Caki2 (cell line): ENCODE results near the gene USP13. TPM values are rescaled to one million over a fixed set of nuclear protein-coding genes. Genes with fewer than 3 reads are reported as not detected.

ENCODE experiments used
- DNase-seq: peaks from one replicate; pipeline ENCODE4 v3.0.0-alpha.2; 2015; ENCODE audit warnings: low read depth
- in situ Hi-C: cut with HindIII; loops from 2 replicates; pipeline ENCODE4 v1.10.0; 2016; ENCODE audit warnings: low sequenced_read_pairs, low pct_unique_long_range_greater_than_20kb, mixed read lengths
- total RNA-seq: library from RNA; depleted of rRNA; stranded (reverse); fragments of >200 nt; shearing (Covaris generic); gene quantifications from 2 replicates; pipeline ENCODE4 v1.2.3, GENCODE V29; 2014; ENCODE audit warnings: low replicate concordance; rRNA removed

USP13 gene
- total RNA-seq, 1 experiment from 2014 or later = 16.7 TPM

DNA sequence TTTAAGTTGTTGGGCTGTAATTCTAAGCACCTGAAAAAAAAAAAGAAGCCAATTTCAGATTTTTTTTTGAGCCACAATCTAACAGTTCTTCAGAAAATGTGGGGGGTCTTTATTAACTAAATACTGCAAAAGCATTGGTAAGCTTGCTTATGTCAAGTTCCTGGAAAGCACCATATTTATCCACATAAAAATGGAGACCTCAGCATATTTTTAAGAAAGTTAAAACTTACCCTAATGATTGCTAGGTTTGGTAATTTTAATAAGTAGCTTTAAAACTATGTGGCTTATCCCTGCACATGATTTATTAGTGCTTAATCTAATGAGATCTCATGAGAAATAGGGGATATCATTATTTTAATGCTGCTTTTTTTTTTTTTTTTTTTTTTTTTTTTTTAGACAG lies 156.8 kb downstream of the USP13 start:
- no peak for DNase-seq
- in situ Hi-C loops = no loop called here

GRCh38 chr3:179811321-179812095 lies 158.7 kb downstream of the USP13 start:
- peak; percentile 55 for DNase-seq
- in situ Hi-C loops = no loop called here

- in situ Hi-C loops = no loop called here
- DNase-seq = no peak
Measured at GRCh38 chr3:179812096-179812382, 159.2 kb downstream of the USP13 start.

DNA sequence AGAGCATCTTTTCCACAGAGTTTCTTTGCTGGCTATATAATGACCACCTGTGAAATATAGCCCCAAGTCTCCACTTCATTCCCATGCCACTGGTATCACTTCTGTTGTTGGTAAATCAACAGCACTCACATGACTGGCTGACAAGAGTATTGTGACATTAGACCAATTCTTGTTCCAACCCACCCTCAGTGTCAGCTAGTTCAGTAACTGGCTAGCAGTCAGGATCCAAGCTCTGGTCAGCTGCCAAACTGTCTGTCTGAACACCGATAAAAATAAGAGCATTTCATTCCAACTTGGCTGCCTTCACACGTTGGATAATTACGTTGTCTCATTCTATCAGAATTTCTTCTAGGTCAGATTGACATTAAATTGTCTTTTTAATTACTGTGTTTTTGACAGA lies 166.5 kb downstream of the USP13 start:
- DNase-seq = no peak
- in situ Hi-C loops = no loop called here

DNA sequence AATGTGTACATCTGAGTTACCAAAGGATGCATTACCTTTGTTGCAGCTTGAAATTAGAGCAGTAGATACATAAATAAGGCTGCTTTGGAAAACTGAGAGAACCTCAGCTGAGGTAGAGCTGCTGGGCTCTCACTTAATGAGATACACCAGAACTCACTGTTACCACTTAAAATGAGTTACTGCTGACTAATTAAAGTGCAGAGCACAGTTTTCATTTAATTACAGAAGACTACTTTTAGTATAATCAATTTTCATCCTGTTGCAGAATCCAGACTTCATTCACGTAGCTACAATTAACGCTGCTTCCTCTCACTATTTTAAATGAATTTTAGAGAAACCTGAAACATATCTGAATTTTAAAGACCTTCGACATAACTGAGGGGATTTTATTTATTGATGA lies 169.5 kb downstream of the USP13 start:
- DNase-seq = no peak
- in situ Hi-C loops = no loop called here

DNA sequence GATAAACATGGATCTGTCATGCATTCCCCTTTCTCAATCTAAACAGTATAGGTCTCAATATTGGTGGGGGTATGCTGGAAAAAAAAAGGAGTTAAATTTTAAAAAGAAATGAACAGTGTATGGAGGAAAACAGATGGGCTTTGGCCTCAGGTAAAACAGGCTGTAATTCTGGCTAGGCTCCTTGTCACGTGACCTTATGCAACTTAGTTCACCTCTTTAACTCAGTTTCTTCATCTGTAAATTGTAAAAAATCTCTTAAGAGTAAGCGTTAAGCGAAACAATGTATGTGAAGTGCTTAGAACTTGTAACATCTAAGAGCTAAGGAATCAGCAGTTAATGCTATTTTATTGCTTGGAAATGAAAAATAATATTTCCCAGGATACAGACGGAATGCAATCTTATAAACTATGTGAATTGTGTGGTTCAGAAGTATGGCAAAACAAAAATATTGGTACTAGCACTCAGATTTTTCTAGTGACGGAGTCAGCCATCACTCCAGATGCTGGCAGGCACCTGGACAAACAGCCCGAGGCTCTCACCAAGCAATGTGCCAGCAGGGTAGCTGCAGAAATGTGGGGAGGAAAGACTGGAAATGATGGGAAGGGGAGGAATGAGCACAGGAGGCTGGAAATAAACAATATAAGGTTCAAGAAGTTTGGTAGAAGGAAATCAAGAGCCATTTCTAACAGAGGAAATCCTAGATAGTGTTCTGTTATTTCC lies 172.8 kb downstream of the USP13 start:
- DNase-seq = no peak
- in situ Hi-C loops = no loop called here

DNA sequence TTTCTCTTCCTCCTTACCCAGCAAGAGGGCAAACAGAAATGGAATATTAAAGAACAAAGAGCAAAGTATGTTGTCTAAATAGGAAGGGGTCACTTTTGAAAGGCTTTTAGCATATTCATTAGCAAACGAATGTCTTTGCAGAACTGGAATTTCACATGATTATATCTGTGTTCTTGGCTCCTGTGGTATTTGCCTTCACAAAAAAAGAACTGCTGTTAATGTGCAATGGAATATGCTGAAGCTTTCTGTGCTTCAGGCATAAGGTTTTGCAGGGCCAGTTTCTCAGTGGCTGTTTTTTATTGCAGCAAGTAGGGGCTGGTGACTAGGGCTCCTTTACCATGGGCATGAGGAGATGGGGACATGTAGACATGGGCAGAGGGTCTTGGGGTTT lies 173.4 kb downstream of the USP13 start:
- DNase-seq = no peak
- in situ Hi-C loops = no loop called here

- no peak for DNase-seq
Measured at GRCh38 chr3:179828738-179829137, 175.9 kb downstream of the USP13 start.

DNA sequence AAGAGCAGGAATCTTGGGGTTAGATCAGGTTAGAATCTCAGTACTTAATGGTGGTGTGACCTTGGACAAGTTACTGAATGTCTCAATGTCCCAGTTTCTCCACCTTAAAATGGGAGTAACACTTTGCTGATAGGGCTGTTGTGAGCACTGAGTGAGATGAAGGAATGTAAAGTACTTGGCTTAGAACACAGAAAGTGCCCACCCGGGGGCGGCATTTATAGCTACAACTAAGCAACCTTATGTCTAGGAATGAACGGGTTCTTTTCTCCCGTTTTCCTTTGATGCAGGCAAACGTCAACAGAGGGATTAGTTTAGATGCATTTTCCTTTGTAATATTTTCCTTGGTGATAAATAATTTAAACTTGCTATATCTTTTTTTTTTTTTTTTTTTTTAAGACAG lies 176.6 kb downstream of the USP13 start:
- DNase-seq = no peak
- in situ Hi-C loops = no loop called here

More at GRCh38 chr3:179828738-179829137, 175.9 kb downstream of the USP13 start:
- in situ Hi-C loops = no loop called here

DNA sequence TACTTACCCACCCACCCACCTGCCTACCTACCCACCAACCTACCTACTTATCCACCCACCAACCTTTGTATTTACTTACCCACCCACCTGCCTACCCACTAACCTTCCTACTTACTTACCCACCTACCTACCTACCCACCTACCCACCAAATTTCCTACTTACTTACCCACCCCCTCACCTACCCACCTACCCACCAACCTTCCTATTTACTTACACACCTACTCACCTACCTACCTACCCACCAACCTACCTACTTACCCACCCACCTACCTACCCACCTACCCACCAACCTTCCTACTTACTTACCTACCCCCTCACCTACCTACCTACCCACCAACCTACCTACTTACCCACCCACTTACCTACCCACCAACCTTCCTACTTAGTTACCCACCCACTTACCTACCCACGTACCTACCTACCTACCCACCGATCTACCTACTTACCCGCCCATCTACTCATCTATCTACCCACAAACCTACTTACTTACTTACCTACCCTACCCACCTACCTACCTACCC lies 179.6 kb downstream of the USP13 start:
- DNase-seq = no peak
- in situ Hi-C loops = no loop called here

DNA sequence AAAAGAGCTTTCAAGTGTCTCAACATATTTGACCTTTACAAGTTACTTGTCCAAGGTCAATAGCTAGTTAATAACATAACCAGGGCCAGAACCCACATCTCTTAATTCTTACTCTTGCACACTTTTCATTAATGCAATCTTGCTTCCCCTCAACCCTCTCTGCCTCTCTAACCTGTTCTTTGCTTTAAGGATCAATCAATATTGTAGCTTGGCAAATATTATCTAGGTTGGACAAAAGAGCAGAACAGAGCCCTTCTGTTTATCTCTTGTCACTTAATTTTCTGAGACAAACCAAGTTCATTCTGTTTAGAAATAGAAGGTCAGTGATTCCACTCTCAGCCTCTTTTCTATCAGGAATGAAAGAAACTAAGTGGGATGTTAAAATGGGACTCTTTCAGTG lies 180.5 kb downstream of the USP13 start:
- in situ Hi-C loops = no loop called here
- DNase-seq = no peak

GRCh38 chr3:179837374-179837773 lies 184.5 kb downstream of the USP13 start:
- DNase-seq = no peak
- in situ Hi-C loops = no loop called here

Other genes starting within 250 kb of the USP13 start
- gene GNB4, start 201.6 kb upstream of the USP13 start, total RNA-seq = 42.6 and 50.1 TPM in 2 replicates
- 184 and 205 TPM in 2 replicates for gene ACTL6A, start 90.1 kb upstream of the USP13 start, total RNA-seq
- gene MRPL47, start 48.4 kb upstream of the USP13 start, total RNA-seq = 83.8 and 91.6 TPM in 2 replicates
- gene NDUFB5, start 48.2 kb upstream of the USP13 start, total RNA-seq = 271 and 320 TPM in 2 replicates